ENCODE data around the gene CRACR2B.

- TF ChIP-seq EZH2 (IDR thresholded peaks at IDR 0.05; ENCODE audit: insufficient read depth, poor library complexity, severe bottlenecking) (no peak), EZH2phosphoT487 (IDR thresholded peaks at IDR 0.05; ENCODE audit: insufficient read depth, low read depth) (no peak)
Observed at GRCh38 chr11:875769-876301, 48.1 kb downstream of the CRACR2B start.

All from GM23248 (cell line).